Measurements from ENCODE around the gene SPINK5. TPM values are rescaled to one million over a fixed set of nuclear protein-coding genes. Genes with fewer than 3 reads are reported as not detected.

The SPINK5 gene
- total RNA-seq, 1 experiment from 2014 or later: not detected

DNA sequence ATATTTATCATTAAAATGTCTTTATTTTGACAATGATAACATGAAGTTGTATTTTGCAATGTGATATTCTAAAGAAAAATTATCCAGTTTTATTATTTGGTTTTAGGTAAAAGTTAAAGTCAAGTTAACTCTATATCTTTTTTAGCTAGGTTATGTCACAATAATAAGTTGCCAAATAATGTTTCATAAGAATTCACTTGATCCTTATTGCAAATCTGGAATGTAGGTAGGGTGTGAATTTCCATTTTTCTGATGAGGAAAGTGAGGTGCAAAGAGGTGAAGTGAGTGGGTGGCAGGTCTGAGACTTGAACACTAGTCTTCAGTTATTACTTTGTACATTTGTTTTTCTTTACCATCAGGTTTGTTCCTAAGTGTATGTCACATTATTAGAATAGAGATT is 21.5 kb downstream of the SPINK5 start:
- H3K27ac ChIP-seq (ENCODE audit: low read length): no peak overlapping the region
- CTCF ChIA-PET: no interaction called here
- DNase-seq (ENCODE audit: low read depth, low spot score): no peak
- H3K4me3 ChIP-seq (ENCODE audit: low read depth in 2 of 2, low read length in 2 of 2): no peak overlapping the region
- intact Hi-C loops (cut with micrococcal nuclease; ENCODE audit: unreplicated experiment): no loop called here
- POLR2A ChIA-PET: no interaction called here
- no peaks in the 10 kb centered on the region for H3K4me1 ChIP-seq (ENCODE audit: control insufficient read depth, insufficient read depth, low read length)
- H3K27me3 ChIP-seq (ENCODE audit: control insufficient read depth, insufficient read depth, low read length): no peaks in the 10 kb centered on the region
- ATAC-seq: no peak
- BruUV-seq (replicated peaks): no TSS peak
- TF ChIP-seq, protein P1, sequence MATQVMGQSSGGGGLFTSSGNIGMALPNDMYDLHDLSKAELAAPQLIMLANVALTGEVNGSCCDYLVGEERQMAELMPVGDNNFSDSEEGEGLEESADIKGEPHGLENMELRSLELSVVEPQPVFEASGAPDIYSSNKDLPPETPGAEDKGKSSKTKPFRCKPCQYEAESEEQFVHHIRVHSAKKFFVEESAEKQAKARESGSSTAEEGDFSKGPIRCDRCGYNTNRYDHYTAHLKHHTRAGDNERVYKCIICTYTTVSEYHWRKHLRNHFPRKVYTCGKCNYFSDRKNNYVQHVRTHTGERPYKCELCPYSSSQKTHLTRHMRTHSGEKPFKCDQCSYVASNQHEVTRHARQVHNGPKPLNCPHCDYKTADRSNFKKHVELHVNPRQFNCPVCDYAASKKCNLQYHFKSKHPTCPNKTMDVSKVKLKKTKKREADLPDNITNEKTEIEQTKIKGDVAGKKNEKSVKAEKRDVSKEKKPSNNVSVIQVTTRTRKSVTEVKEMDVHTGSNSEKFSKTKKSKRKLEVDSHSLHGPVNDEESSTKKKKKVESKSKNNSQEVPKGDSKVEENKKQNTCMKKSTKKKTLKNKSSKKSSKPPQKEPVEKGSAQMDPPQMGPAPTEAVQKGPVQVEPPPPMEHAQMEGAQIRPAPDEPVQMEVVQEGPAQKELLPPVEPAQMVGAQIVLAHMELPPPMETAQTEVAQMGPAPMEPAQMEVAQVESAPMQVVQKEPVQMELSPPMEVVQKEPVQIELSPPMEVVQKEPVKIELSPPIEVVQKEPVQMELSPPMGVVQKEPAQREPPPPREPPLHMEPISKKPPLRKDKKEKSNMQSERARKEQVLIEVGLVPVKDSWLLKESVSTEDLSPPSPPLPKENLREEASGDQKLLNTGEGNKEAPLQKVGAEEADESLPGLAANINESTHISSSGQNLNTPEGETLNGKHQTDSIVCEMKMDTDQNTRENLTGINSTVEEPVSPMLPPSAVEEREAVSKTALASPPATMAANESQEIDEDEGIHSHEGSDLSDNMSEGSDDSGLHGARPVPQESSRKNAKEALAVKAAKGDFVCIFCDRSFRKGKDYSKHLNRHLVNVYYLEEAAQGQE (IDR thresholded peaks at IDR 0.05; ENCODE audit: insufficient read depth in 1 of 2, low read depth in 2 of 2, low read length in 1 of 2): no peak
- TF ChIP-seq SIN3A (IDR thresholded peaks at IDR 0.05; ENCODE audit: borderline replicate concordance, insufficient read depth, low read depth, low read length) (no peak), POLR2AphosphoS5 (IDR thresholded peaks at IDR 0.05; ENCODE audit: low read depth, low read length) (no peak), TCF7L2 (IDR thresholded peaks at IDR 0.05; ENCODE audit: low read depth, low read length) (no peak)
- TF ChIP-seq, protein P2, sequence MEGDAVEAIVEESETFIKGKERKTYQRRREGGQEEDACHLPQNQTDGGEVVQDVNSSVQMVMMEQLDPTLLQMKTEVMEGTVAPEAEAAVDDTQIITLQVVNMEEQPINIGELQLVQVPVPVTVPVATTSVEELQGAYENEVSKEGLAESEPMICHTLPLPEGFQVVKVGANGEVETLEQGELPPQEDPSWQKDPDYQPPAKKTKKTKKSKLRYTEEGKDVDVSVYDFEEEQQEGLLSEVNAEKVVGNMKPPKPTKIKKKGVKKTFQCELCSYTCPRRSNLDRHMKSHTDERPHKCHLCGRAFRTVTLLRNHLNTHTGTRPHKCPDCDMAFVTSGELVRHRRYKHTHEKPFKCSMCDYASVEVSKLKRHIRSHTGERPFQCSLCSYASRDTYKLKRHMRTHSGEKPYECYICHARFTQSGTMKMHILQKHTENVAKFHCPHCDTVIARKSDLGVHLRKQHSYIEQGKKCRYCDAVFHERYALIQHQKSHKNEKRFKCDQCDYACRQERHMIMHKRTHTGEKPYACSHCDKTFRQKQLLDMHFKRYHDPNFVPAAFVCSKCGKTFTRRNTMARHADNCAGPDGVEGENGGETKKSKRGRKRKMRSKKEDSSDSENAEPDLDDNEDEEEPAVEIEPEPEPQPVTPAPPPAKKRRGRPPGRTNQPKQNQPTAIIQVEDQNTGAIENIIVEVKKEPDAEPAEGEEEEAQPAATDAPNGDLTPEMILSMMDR (IDR thresholded peaks at IDR 0.05): no peak
- H3K9me3 ChIP-seq (ENCODE audit: control insufficient read depth, insufficient read depth, low read depth, low read length): 0 out of 2 replicates have a peak, but pooled peaks cover 5% of the 10 kb centered on the region
- in situ Hi-C loops (cut with HindIII; ENCODE audit: low pct_unique_long_range_greater_than_20kb, low sequenced_read_pairs): no loop called here
- H3K36me3 ChIP-seq (ENCODE audit: control insufficient read depth, insufficient read depth, low read length): no peaks in the 10 kb centered on the region; the same call in 1 of the 2 replicates

DNA sequence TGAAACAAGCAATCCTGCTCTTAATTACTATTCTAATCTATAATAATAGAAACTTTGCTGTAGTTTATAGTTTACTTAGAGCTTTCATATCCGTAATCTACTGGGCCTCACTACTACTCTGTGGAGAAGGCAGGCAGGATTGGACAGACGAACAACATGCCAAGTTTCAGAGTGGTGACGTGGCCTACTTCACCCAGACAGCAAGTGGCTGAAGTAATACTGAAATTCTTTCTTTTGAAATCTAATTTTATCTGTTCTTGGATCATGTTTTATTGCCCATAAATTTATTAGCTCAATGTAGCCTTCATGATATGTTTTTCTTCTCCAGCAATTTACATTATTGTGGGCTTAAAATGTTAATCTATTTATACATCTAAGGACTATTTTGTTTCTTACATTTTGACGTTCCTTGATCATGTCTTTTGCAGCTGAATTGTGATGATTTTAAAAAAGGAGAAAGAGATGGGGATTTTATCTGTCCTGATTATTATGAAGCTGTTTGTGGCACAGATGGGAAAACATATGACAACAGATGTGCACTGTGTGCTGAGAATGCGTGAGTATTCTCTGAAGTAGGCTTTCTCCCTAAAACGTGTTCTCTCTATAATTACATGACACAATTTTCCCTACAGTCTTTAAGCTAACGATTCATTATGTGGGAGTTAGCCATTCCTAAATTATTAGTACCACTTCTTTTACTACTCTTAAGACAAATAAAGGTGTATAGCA is 22.4 kb downstream of the SPINK5 start:
- ChIA-PET POLR2A (no interaction called here), CTCF (no interaction called here)
- no peak for ATAC-seq
- intact Hi-C loops (cut with micrococcal nuclease; ENCODE audit: unreplicated experiment): no loop called here
- H3K4me1 ChIP-seq (ENCODE audit: control insufficient read depth, insufficient read depth, low read length): no peaks in the 10 kb centered on the region
- BruUV-seq (replicated peaks): no TSS peak
- in situ Hi-C loops (cut with HindIII; ENCODE audit: low pct_unique_long_range_greater_than_20kb, low sequenced_read_pairs): no loop called here
- no peak overlapping the region for H3K27ac ChIP-seq (ENCODE audit: low read length)
- TF ChIP-seq POLR2AphosphoS5 (IDR thresholded peaks at IDR 0.05; ENCODE audit: low read depth, low read length): no peak
- no peak for DNase-seq (ENCODE audit: low read depth, low spot score)
- 0 out of 2 replicates have a peak, but pooled peaks cover 5% of the 10 kb centered on the region for H3K9me3 ChIP-seq (ENCODE audit: control insufficient read depth, insufficient read depth, low read depth, low read length)
- no peaks in the 10 kb centered on the region for H3K27me3 ChIP-seq (ENCODE audit: control insufficient read depth, insufficient read depth, low read length)
- H3K36me3 ChIP-seq (ENCODE audit: control insufficient read depth, insufficient read depth, low read length): no peaks in the 10 kb centered on the region; the same call in 1 of the 2 replicates
- no peak overlapping the region for H3K4me3 ChIP-seq (ENCODE audit: low read depth in 2 of 2, low read length in 2 of 2)

DNA sequence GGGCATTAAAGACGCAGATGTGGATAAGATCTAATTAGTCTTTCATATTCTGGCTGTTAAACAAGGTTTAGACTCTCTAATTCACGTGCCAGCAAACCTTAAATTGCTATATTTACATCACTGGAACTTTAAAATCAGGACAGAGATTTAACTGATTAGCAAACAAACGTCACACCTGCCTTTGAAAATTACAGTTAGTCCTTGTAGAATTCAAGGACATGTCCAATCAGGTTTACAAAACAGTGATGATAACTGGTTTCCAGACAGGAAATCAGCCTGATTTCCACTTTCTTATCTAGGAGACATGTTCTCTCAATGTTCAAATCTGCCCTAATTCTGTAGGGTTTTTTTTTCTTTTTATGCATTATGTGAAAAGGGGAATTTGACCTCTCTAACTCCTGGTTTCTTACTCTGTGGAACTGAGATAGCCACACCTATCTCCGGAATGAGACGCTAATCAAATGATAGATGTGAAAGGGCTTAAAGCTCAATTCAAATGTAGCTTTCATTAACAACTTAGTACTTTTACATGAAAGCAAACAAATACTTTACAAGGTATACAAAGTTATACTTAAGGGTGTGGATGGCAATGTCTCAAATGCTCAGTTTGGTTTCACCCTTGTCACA is 26.5 kb downstream of the SPINK5 start:
- no peak overlapping the region for H3K27ac ChIP-seq (ENCODE audit: low read length)
- no peak for DNase-seq (ENCODE audit: low read depth, low spot score)
- H3K27me3 ChIP-seq (ENCODE audit: control insufficient read depth, insufficient read depth, low read length): no peaks in the 10 kb centered on the region
- ChIA-PET CTCF (no interaction called here), POLR2A (no interaction called here)
- no peaks in the 10 kb centered on the region for H3K4me1 ChIP-seq (ENCODE audit: control insufficient read depth, insufficient read depth, low read length)
- H3K9me3 ChIP-seq (ENCODE audit: control insufficient read depth, insufficient read depth, low read depth, low read length): no peaks in the 10 kb centered on the region
- no peak overlapping the region for H3K4me3 ChIP-seq (ENCODE audit: low read depth in 2 of 2, low read length in 2 of 2)
- BruUV-seq (replicated peaks): no TSS peak
- H3K36me3 ChIP-seq (ENCODE audit: control insufficient read depth, insufficient read depth, low read length): no peaks in the 10 kb centered on the region
- no peak for TF ChIP-seq TCF7L2 (IDR thresholded peaks at IDR 0.05; ENCODE audit: low read depth, low read length)
- TF ChIP-seq SIN3A (IDR thresholded peaks at IDR 0.05; ENCODE audit: borderline replicate concordance, insufficient read depth, low read depth, low read length): no peak
- TF ChIP-seq, protein P1 (IDR thresholded peaks at IDR 0.05; ENCODE audit: insufficient read depth in 1 of 2, low read depth in 2 of 2, low read length in 1 of 2): no peak
- TF ChIP-seq POLR2AphosphoS5 (IDR thresholded peaks at IDR 0.05; ENCODE audit: low read depth, low read length): no peak
- TF ChIP-seq, protein P2 (IDR thresholded peaks at IDR 0.05): no peak
- no peak for ATAC-seq
- intact Hi-C loops (cut with micrococcal nuclease; ENCODE audit: unreplicated experiment): no loop called here
- in situ Hi-C loops (cut with HindIII; ENCODE audit: low pct_unique_long_range_greater_than_20kb, low sequenced_read_pairs): no loop called here
